ENCODE measurements around the gene HIPK2.

Gene HIPK2

GRCh38 chr7:139654276-139655181 lies 123.3 kb downstream of the HIPK2 start:
- peaks cover 22% of the 10 kb centered on the region for H3K4me1 ChIP-seq (ENCODE audit: insufficient read depth, low read length)
- H3K27me3 ChIP-seq (ENCODE audit: insufficient read depth, low read length), result no peaks in the 10 kb centered on the region
- WGBS, result 82% methylated on average over 12 of the region's 14 CpGs
- no peak overlapping the region for H3K9ac ChIP-seq (ENCODE audit: low read depth, low read length)
- no peaks in the 10 kb centered on the region for H3K36me3 ChIP-seq (ENCODE audit: insufficient read depth, low read length)
- H3K9me3 ChIP-seq (ENCODE audit: insufficient read depth, low read depth, low read length), result no peaks in the 10 kb centered on the region
- no peak overlapping the region for H3K4me3 ChIP-seq (ENCODE audit: low read length)
- H3K27ac ChIP-seq (ENCODE audit: low read depth, low read length), result no peak overlapping the region

- no peak overlapping the region for H3K27ac ChIP-seq (ENCODE audit: low read depth, low read length)
- no peak overlapping the region for H3K9ac ChIP-seq (ENCODE audit: low read depth, low read length)
- no peak overlapping the region for H3K4me3 ChIP-seq (ENCODE audit: low read length)
- H3K36me3 ChIP-seq (ENCODE audit: insufficient read depth, low read length), result no peaks in the 10 kb centered on the region
- peaks cover 26% of the 10 kb centered on the region for H3K4me1 ChIP-seq (ENCODE audit: insufficient read depth, low read length)
- H3K9me3 ChIP-seq (ENCODE audit: insufficient read depth, low read depth, low read length), result no peaks in the 10 kb centered on the region
- H3K27me3 ChIP-seq (ENCODE audit: insufficient read depth, low read length), result no peaks in the 10 kb centered on the region
- WGBS, result 71% methylated on average over 4 of the region's 4 CpGs
Measured at GRCh38 chr7:139651914-139652313, 125.9 kb downstream of the HIPK2 start.

- no peak overlapping the region for H3K27ac ChIP-seq (ENCODE audit: low read depth, low read length)
- 77% methylated on average over 6 of the region's 6 CpGs for WGBS
- H3K4me3 ChIP-seq (ENCODE audit: low read length), result no peak overlapping the region
- no peak overlapping the region for H3K9ac ChIP-seq (ENCODE audit: low read depth, low read length)
- peaks cover 26% of the 10 kb centered on the region for H3K4me1 ChIP-seq (ENCODE audit: insufficient read depth, low read length)
- no peaks in the 10 kb centered on the region for H3K36me3 ChIP-seq (ENCODE audit: insufficient read depth, low read length)
- H3K9me3 ChIP-seq (ENCODE audit: insufficient read depth, low read depth, low read length), result no peaks in the 10 kb centered on the region
- no peaks in the 10 kb centered on the region for H3K27me3 ChIP-seq (ENCODE audit: insufficient read depth, low read length)
Measured at GRCh38 chr7:139651308-139651707, 126.5 kb downstream of the HIPK2 start.

GRCh38 chr7:139650429-139651100 lies 127.2 kb downstream of the HIPK2 start:
- peaks cover 26% of the 10 kb centered on the region for H3K4me1 ChIP-seq (ENCODE audit: insufficient read depth, low read length)
- WGBS, result 94% methylated on average over 12 of the region's 12 CpGs
- H3K27ac ChIP-seq (ENCODE audit: low read depth, low read length), result no peak overlapping the region

GRCh38 chr7:139648941-139649425 lies 128.8 kb downstream of the HIPK2 start:
- H3K9me3 ChIP-seq (ENCODE audit: insufficient read depth, low read depth, low read length), result no peaks in the 10 kb centered on the region
- WGBS, result 87% methylated on average over 14 of the region's 14 CpGs
- no peaks in the 10 kb centered on the region for H3K36me3 ChIP-seq (ENCODE audit: insufficient read depth, low read length)
- H3K4me1 ChIP-seq (ENCODE audit: insufficient read depth, low read length), result peaks cover 26% of the 10 kb centered on the region
- no peak overlapping the region for H3K27ac ChIP-seq (ENCODE audit: low read depth, low read length)
- H3K9ac ChIP-seq (ENCODE audit: low read depth, low read length), result no peak overlapping the region
- no peak overlapping the region for H3K4me3 ChIP-seq (ENCODE audit: low read length)
- no peaks in the 10 kb centered on the region for H3K27me3 ChIP-seq (ENCODE audit: insufficient read depth, low read length)

More at GRCh38 chr7:139650429-139651100, 127.2 kb downstream of the HIPK2 start:
- Histone ChIP-seq H3K27me3 (ENCODE audit: insufficient read depth, low read length) (no peaks in the 10 kb centered on the region), H3K4me3 (ENCODE audit: low read length) (no peak overlapping the region), H3K36me3 (ENCODE audit: insufficient read depth, low read length) (no peaks in the 10 kb centered on the region), H3K9ac (ENCODE audit: low read depth, low read length) (no peak overlapping the region), H3K9me3 (ENCODE audit: insufficient read depth, low read depth, low read length) (no peaks in the 10 kb centered on the region)

GRCh38 chr7:139648391-139648861 lies 129.4 kb downstream of the HIPK2 start:
- WGBS, result 41% methylated on average over 15 of the region's 20 CpGs
- no peak overlapping the region for H3K27ac ChIP-seq (ENCODE audit: low read depth, low read length)
- no peak overlapping the region for H3K9ac ChIP-seq (ENCODE audit: low read depth, low read length)
- H3K9me3 ChIP-seq (ENCODE audit: insufficient read depth, low read depth, low read length), result no peaks in the 10 kb centered on the region
- H3K27me3 ChIP-seq (ENCODE audit: insufficient read depth, low read length), result no peaks in the 10 kb centered on the region
- H3K36me3 ChIP-seq (ENCODE audit: insufficient read depth, low read length), result no peaks in the 10 kb centered on the region
- peaks cover 26% of the 10 kb centered on the region for H3K4me1 ChIP-seq (ENCODE audit: insufficient read depth, low read length)
- H3K4me3 ChIP-seq (ENCODE audit: low read length), result no peak overlapping the region

GRCh38 chr7:139647814-139648390 lies 129.9 kb downstream of the HIPK2 start:
- H3K4me3 ChIP-seq (ENCODE audit: low read length), result no peak overlapping the region
- no peaks in the 10 kb centered on the region for H3K9me3 ChIP-seq (ENCODE audit: insufficient read depth, low read depth, low read length)
- no peaks in the 10 kb centered on the region for H3K36me3 ChIP-seq (ENCODE audit: insufficient read depth, low read length)
- WGBS, result 37% methylated on average over 2 of the region's 2 CpGs
- no peaks in the 10 kb centered on the region for H3K27me3 ChIP-seq (ENCODE audit: insufficient read depth, low read length)
- H3K4me1 ChIP-seq (ENCODE audit: insufficient read depth, low read length), result peaks cover 26% of the 10 kb centered on the region
- no peak overlapping the region for H3K9ac ChIP-seq (ENCODE audit: low read depth, low read length)
- no peak overlapping the region for H3K27ac ChIP-seq (ENCODE audit: low read depth, low read length)

GRCh38 chr7:139647085-139647484 lies 130.7 kb downstream of the HIPK2 start:
- WGBS, result 89% methylated on average over 4 of the region's 4 CpGs
- no peak overlapping the region for H3K27ac ChIP-seq (ENCODE audit: low read depth, low read length)
- no peak overlapping the region for H3K9ac ChIP-seq (ENCODE audit: low read depth, low read length)
- H3K36me3 ChIP-seq (ENCODE audit: insufficient read depth, low read length), result no peaks in the 10 kb centered on the region
- H3K4me1 ChIP-seq (ENCODE audit: insufficient read depth, low read length), result peaks cover 20% of the 10 kb centered on the region
- no peak overlapping the region for H3K4me3 ChIP-seq (ENCODE audit: low read length)
- H3K9me3 ChIP-seq (ENCODE audit: insufficient read depth, low read depth, low read length), result no peaks in the 10 kb centered on the region
- no peaks in the 10 kb centered on the region for H3K27me3 ChIP-seq (ENCODE audit: insufficient read depth, low read length)

GRCh38 chr7:139646566-139646965 lies 131.2 kb downstream of the HIPK2 start:
- H3K27me3 ChIP-seq (ENCODE audit: insufficient read depth, low read length), result no peaks in the 10 kb centered on the region
- no peak overlapping the region for H3K27ac ChIP-seq (ENCODE audit: low read depth, low read length)
- 87% methylated on average over 4 of the region's 4 CpGs for WGBS
- no peaks in the 10 kb centered on the region for H3K9me3 ChIP-seq (ENCODE audit: insufficient read depth, low read depth, low read length)
- no peak overlapping the region for H3K9ac ChIP-seq (ENCODE audit: low read depth, low read length)
- H3K4me3 ChIP-seq (ENCODE audit: low read length), result no peak overlapping the region
- peaks cover 15% of the 10 kb centered on the region for H3K4me1 ChIP-seq (ENCODE audit: insufficient read depth, low read length)
- H3K36me3 ChIP-seq (ENCODE audit: insufficient read depth, low read length), result no peaks in the 10 kb centered on the region

- Histone ChIP-seq H3K9me3 (ENCODE audit: insufficient read depth, low read depth, low read length) (no peaks in the 10 kb centered on the region), H3K27me3 (ENCODE audit: insufficient read depth, low read length) (no peaks in the 10 kb centered on the region), H3K4me3 (ENCODE audit: low read length) (no peak overlapping the region), H3K9ac (ENCODE audit: low read depth, low read length) (no peak overlapping the region), H3K36me3 (ENCODE audit: insufficient read depth, low read length) (no peaks in the 10 kb centered on the region), H3K4me1 (ENCODE audit: insufficient read depth, low read length) (peaks cover 15% of the 10 kb centered on the region), H3K27ac (ENCODE audit: low read depth, low read length) (no peak overlapping the region)
- 63% methylated on average over 19 of the region's 19 CpGs for WGBS
Measured at GRCh38 chr7:139645572-139646523, 131.9 kb downstream of the HIPK2 start.
